Panc1 (cell line): ENCODE results near the gene RS1.

ENCODE experiments used
- POLR2AphosphoS5 ChIP-seq: IDR thresholded peaks from 2 replicates; pipeline ENCODE4 v1.6.1; 2012; ENCODE audit warnings: mild to moderate bottlenecking, low read depth, low read length, moderate library complexity
- SIN3A ChIP-seq: IDR thresholded peaks from 2 replicates; pipeline ENCODE4 v1.6.1; 2012; ENCODE audit warnings: low read depth, mild to moderate bottlenecking, low read length, moderate library complexity, borderline replicate concordance; ENCODE audit not compliant: insufficient read depth
- TF ChIP-seq, protein P1 (sequence below): fragments of 450-650 bp; IDR thresholded peaks from 2 replicates; pipeline ENCODE4 v1.5.1; 2017; ENCODE audit warnings: mild to moderate bottlenecking
- TF ChIP-seq, protein P2 (sequence below), 2 experiments: IDR thresholded peaks; 2 replicates each; pipeline ENCODE4 v1.6.1; 2011 to 2012; ENCODE audit warnings: low read depth in 2 of 2, control low read depth in 1 of 2, low read length in 1 of 2, mild to moderate bottlenecking in 1 of 2, moderate library complexity in 1 of 2; ENCODE audit not compliant: insufficient read depth in 1 of 2

DNA sequence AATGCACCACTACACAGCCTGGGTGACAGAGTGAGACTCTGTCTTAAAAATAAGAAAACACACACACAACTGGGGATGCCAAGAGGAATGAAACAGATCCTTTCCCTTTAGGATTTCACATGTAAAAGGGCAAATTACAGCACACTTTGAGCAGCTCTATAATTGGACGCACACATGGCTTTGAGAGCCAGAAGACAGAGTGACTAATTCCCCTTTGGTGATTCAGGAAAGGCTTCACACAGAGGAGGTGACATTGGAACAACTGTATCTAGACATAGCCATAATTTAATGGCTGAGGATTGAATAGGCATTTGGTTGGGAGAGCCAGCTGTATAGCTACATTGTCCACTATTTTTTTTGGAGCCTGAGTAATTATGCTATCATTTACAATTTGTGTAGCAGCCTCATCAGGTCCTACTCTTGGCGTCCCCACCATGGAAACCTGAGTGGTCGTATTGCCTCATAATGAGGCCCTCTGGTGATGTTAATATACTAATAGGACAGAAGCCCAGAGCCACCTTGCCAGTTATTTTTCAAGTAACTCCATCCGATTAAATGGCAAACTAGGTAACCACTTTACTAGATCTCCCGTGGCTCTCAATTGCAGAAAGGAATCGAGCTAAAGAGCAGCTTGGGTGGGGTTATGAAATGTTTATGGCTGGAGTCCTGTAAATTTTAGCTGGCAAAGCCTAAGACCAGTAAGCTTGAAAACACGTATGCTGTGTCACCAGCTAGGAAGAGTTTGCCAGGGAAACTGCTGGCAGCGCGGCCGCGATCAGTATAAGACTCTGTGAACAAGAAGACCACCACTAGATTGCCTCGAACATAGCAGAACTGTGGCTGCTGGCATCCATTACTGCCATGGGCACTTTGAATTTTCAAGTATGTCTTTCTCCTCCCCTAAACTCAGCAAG lies 27.1 kb upstream of the RS1 start:
- TF ChIP-seq, protein P1, sequence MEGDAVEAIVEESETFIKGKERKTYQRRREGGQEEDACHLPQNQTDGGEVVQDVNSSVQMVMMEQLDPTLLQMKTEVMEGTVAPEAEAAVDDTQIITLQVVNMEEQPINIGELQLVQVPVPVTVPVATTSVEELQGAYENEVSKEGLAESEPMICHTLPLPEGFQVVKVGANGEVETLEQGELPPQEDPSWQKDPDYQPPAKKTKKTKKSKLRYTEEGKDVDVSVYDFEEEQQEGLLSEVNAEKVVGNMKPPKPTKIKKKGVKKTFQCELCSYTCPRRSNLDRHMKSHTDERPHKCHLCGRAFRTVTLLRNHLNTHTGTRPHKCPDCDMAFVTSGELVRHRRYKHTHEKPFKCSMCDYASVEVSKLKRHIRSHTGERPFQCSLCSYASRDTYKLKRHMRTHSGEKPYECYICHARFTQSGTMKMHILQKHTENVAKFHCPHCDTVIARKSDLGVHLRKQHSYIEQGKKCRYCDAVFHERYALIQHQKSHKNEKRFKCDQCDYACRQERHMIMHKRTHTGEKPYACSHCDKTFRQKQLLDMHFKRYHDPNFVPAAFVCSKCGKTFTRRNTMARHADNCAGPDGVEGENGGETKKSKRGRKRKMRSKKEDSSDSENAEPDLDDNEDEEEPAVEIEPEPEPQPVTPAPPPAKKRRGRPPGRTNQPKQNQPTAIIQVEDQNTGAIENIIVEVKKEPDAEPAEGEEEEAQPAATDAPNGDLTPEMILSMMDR: no peak
- TF ChIP-seq, protein P2, sequence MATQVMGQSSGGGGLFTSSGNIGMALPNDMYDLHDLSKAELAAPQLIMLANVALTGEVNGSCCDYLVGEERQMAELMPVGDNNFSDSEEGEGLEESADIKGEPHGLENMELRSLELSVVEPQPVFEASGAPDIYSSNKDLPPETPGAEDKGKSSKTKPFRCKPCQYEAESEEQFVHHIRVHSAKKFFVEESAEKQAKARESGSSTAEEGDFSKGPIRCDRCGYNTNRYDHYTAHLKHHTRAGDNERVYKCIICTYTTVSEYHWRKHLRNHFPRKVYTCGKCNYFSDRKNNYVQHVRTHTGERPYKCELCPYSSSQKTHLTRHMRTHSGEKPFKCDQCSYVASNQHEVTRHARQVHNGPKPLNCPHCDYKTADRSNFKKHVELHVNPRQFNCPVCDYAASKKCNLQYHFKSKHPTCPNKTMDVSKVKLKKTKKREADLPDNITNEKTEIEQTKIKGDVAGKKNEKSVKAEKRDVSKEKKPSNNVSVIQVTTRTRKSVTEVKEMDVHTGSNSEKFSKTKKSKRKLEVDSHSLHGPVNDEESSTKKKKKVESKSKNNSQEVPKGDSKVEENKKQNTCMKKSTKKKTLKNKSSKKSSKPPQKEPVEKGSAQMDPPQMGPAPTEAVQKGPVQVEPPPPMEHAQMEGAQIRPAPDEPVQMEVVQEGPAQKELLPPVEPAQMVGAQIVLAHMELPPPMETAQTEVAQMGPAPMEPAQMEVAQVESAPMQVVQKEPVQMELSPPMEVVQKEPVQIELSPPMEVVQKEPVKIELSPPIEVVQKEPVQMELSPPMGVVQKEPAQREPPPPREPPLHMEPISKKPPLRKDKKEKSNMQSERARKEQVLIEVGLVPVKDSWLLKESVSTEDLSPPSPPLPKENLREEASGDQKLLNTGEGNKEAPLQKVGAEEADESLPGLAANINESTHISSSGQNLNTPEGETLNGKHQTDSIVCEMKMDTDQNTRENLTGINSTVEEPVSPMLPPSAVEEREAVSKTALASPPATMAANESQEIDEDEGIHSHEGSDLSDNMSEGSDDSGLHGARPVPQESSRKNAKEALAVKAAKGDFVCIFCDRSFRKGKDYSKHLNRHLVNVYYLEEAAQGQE (IDR thresholded peaks at IDR 0.05; ENCODE audit: insufficient read depth in 1 of 2, low read depth in 2 of 2, low read length in 1 of 2): no peak
- TF ChIP-seq POLR2AphosphoS5 (no peak), SIN3A (no peak)
